ENCODE data around the gene ZNF490.

Gene ZNF490

GRCh38 chr19:12545267-12545666 is 65.3 kb downstream of the ZNF490 start:
- DNase-seq (ENCODE audit: extremely low read depth, low read depth), result no peak
- TF ChIP-seq CTCF (IDR thresholded peaks at IDR 0.05; ENCODE audit: low read depth, low read length, missing control alignments), result no peak
- H3K4me3 ChIP-seq (replicated peaks; ENCODE audit: low read depth, low read length), result no peak overlapping the region

GRCh38 chr19:12544401-12544876 is 66.2 kb downstream of the ZNF490 start:
- DNase-seq (ENCODE audit: extremely low read depth, low read depth), result no peak
- no peak for TF ChIP-seq CTCF (IDR thresholded peaks at IDR 0.05; ENCODE audit: low read depth, low read length, missing control alignments)
- H3K4me3 ChIP-seq (replicated peaks; ENCODE audit: low read depth, low read length), result no peak overlapping the region

GRCh38 chr19:12543855-12544254 is 66.8 kb downstream of the ZNF490 start:
- TF ChIP-seq CTCF (IDR thresholded peaks at IDR 0.05; ENCODE audit: low read depth, low read length, missing control alignments), result no peak
- H3K4me3 ChIP-seq (replicated peaks; ENCODE audit: low read depth, low read length), result no peak overlapping the region
- DNase-seq (ENCODE audit: extremely low read depth, low read depth), result no peak

Data from HFF-Myc (cell line).